Uterus (tissue), 4 donors: ENCODE measurements around the gene NDFIP2. TPM values are rescaled to one million over a fixed set of nuclear protein-coding genes. Genes with fewer than 3 reads are reported as not detected.

Experiments
- DNase-seq, 2 donors: peaks; one replicate each; pipeline ENCODE4 v3.0.0-alpha.2; 2019 to 2020
- H3K27ac ChIP-seq, 2 donors: fragments of 200-600 bp; sonication (generic); 1 replicate in 1 of 2; 2 replicates in 1 of 2; pipeline ENCODE4 v1.5.1; 2016 to 2018
- H3K27me3 ChIP-seq, 2 donors: fragments of 200-600 bp; sonication (generic); one replicate each; pipeline ENCODE4 v1.5.1; 2018 to 2019; ENCODE audit warnings: control low read depth in 1 of 2
- H3K36me3 ChIP-seq, 2 donors: fragments of 200-600 bp; sonication (generic); one replicate each; pipeline ENCODE4 v1.5.1; 2019; ENCODE audit warnings: control low read depth in 1 of 2
- H3K4me1 ChIP-seq, 2 donors: fragments of 200-600 bp; sonication (generic); one replicate each; pipeline ENCODE4 v1.5.1; 2018 to 2019; ENCODE audit warnings: control low read depth in 1 of 2
- H3K4me3 ChIP-seq, 2 donors: fragments of 200-600 bp; sonication (generic); 1 replicate in 1 of 2; 2 replicates in 1 of 2; pipeline ENCODE4 v1.5.1; 2018 to 2019; ENCODE audit warnings: mild to moderate bottlenecking in 1 of 2
- H3K9me3 ChIP-seq, 2 donors: fragments of 200-600 bp; sonication (generic); one replicate each; pipeline ENCODE4 v1.5.1; 2019; ENCODE audit warnings: control low read depth in 1 of 2
- POLR2A ChIP-seq, 2 donors: fragments of 450-650 bp; IDR thresholded peaks; one replicate each; pipeline ENCODE4 v1.6.1; 2016; ENCODE audit warnings: antibody characterized with exemption in 2 of 2, mild to moderate bottlenecking in 1 of 2, moderate library complexity in 1 of 2
- intact Hi-C: fragments of 100-400 bp; cut with DNase I; formaldehyde crosslinking; loops from one replicate; pipeline ENCODE4 v1.15.1; 2023; ENCODE audit warnings: low total_unique reads
- total RNA-seq, 4 donors: library from RNA; depleted of rRNA in 3 of 4; stranded (reverse); fragments of >200 nt in 3 of 4; gene quantifications; one replicate each; pipeline versions ENCODE4 v1.1.0 to v1.2.4, GENCODE V29; 2014 to 2023
- TF ChIP-seq, protein P1 (sequence below), 4 experiments: fragments of 200-600 bp in 2 of 4; fragments of 450-650 bp in 2 of 4; sonication (generic) in 2 of 4; IDR thresholded peaks; one replicate each; pipeline ENCODE4 v1.5.1; 2016 to 2019; ENCODE audit warnings: antibody characterized with exemption in 4 of 4, mild to moderate bottlenecking in 2 of 4, moderate library complexity in 1 of 4
- donor health status: DM: yes; HTN: yes; CAD: no.

The NDFIP2 gene
- total RNA-seq, 4 donors from 2014 or later: 5.1 to 35.4 (median 13.9) TPM

DNA sequence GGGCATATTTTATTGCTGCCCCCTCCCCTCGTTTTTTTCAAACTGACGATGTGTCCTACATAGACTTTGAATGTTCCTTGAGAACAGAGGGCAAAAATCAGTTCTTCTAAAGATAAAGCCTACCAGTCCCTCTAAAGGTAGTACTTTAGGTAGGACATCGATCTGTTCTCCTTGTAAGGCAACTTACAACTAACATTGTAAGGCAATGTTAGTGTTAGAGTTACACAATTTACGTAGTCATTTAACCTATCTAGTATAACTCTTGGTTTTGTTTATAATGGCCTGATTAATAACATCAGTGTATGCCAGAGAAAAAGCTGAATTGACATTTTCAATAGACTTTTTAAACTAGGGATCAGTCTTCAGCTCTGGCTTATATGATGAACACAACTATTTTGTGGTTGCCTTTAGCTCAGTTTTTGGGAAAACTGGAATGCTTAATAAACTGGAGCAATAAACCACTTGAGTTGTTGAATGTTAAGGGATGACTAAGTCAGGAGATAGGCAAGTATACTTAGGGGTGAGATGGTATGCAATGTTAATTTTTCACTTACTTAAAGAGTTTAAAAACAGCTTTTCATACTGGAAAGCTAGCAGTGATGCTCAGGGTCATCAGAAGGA is 2.2 kb downstream of the NDFIP2 start:
- Histone ChIP-seq H3K36me3 (no peaks in the 10 kb centered on the region), H3K27me3 (no peaks in the 10 kb centered on the region), H3K27ac (no peak overlapping the region), H3K4me3 (no peak overlapping the region), H3K9me3 (no peaks in the 10 kb centered on the region), H3K4me1 (no peaks in the 10 kb centered on the region)
- intact Hi-C loops: no loop called here
- TF ChIP-seq, protein P1, sequence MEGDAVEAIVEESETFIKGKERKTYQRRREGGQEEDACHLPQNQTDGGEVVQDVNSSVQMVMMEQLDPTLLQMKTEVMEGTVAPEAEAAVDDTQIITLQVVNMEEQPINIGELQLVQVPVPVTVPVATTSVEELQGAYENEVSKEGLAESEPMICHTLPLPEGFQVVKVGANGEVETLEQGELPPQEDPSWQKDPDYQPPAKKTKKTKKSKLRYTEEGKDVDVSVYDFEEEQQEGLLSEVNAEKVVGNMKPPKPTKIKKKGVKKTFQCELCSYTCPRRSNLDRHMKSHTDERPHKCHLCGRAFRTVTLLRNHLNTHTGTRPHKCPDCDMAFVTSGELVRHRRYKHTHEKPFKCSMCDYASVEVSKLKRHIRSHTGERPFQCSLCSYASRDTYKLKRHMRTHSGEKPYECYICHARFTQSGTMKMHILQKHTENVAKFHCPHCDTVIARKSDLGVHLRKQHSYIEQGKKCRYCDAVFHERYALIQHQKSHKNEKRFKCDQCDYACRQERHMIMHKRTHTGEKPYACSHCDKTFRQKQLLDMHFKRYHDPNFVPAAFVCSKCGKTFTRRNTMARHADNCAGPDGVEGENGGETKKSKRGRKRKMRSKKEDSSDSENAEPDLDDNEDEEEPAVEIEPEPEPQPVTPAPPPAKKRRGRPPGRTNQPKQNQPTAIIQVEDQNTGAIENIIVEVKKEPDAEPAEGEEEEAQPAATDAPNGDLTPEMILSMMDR (IDR thresholded peaks at IDR 0.05): no peak
- no peak for TF ChIP-seq POLR2A (IDR thresholded peaks at IDR 0.05)
- DNase-seq: no peak

DNA sequence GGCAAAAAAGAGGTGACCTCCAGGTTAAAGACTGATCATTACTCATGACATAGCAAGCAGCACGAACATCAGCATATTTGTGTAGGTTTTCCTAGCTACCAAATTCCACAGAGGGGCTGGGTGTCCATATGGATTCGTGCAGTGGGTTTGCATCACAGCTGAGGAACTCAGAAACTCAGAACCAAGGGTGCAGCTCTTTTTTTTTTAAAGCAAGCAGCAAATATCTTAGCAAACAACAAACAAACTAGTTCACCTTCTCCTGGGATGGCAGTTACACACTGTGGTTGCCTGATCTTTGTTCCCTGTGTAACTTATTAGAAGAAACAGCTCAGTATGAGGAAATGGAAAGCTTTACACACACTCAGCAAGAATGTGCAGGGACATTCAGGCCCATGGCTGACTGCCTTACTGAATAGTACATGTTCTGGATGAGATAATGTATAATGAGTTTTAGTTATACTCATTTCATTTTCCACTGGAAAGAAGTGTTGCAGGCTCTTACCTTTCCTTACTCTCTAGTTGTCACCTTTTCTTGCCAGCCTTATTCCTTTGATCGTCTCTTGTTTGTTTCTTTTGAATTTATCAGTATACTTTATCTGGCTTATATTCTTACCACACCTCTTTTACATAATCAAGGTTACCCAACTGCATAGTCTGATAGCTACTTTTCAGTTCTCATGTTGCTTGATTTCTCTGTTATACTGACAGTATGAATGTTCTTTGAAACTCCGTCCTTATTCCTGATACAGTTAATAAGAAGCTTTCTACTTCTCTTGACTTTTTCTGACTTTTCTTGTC is 4.3 kb downstream of the NDFIP2 start:
- TF ChIP-seq, protein P1 (IDR thresholded peaks at IDR 0.05): no peak
- no peak for TF ChIP-seq POLR2A (IDR thresholded peaks at IDR 0.05)
- Histone ChIP-seq H3K36me3 (no peaks in the 10 kb centered on the region), H3K27me3 (no peaks in the 10 kb centered on the region), H3K27ac (no peak overlapping the region), H3K4me1 (no peaks in the 10 kb centered on the region), H3K9me3 (no peaks in the 10 kb centered on the region), H3K4me3 (no peak overlapping the region)
- no peak for DNase-seq
- intact Hi-C loops: no loop called here

DNA sequence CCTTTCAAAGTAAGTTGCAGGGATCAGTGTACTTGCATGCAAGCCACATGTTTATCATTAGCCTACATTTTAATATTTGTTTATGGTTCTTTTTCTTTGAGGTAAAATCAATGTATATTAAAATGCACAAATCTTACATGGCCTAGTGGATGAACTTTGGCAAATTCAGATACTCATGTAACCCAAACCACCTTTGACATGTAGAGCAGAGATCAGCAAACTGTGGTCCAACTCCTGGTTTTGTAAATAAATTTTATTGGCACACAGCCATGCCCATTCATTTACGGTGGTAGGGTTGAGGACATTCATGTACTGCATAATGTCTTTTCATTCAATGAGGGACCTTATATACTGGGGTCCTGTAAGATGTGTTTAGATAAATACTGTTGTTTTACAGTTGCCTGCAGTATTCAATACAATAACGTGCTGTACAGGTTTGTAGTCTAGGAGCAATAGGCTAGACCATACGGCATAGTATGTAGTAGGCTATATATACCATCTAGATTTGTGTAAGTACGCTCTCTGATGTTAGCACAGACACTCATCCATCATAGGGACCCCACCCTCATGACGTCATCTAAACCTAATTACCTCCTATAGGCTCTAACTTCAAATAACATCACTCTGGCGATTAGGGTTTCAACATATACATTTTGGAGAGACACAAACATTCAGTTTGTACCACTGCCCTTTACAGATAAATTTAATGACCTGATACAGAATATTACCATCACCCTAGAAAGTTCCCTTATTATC is 5.7 kb downstream of the NDFIP2 start:
- Histone ChIP-seq H3K36me3 (no peaks in the 10 kb centered on the region), H3K9me3 (no peaks in the 10 kb centered on the region), H3K27ac (no peak overlapping the region), H3K27me3 (no peaks in the 10 kb centered on the region), H3K4me1 (no peaks in the 10 kb centered on the region), H3K4me3 (no peak overlapping the region)
- intact Hi-C loops: no loop called here
- no peak for DNase-seq
- TF ChIP-seq, protein P1 (IDR thresholded peaks at IDR 0.05): no peak
- no peak for TF ChIP-seq POLR2A (IDR thresholded peaks at IDR 0.05)

DNA sequence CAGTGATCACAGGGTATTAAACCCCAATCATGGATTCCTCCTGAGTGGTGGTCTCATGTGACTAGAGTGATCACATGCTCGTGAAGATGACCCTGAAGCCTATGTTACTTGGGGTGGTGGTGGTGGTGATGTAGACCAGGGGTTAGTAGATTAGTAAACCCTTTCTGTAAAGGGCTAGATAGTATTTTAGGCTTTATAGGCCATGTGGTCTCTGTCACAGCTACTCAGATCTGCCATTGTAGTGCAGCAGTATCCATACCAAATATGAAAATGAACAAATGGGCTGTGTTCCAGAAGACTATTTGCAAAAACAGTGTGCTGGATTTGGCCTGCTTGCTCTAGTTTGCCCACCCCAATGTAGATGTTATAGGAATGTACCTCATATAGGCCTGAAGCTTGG is 9.4 kb downstream of the NDFIP2 start:
- H3K27me3 ChIP-seq: no peaks in the 10 kb centered on the region
- TF ChIP-seq, protein P1 (IDR thresholded peaks at IDR 0.05): no peak
- TF ChIP-seq POLR2A (IDR thresholded peaks at IDR 0.05): no peak
- intact Hi-C loops: no loop called here
- H3K4me3 ChIP-seq: no peak overlapping the region
- H3K27ac ChIP-seq: no peak overlapping the region
- H3K36me3 ChIP-seq: no peaks in the 10 kb centered on the region
- DNase-seq: no peak
- H3K4me1 ChIP-seq: no peaks in the 10 kb centered on the region
- H3K9me3 ChIP-seq: no peaks in the 10 kb centered on the region

DNA sequence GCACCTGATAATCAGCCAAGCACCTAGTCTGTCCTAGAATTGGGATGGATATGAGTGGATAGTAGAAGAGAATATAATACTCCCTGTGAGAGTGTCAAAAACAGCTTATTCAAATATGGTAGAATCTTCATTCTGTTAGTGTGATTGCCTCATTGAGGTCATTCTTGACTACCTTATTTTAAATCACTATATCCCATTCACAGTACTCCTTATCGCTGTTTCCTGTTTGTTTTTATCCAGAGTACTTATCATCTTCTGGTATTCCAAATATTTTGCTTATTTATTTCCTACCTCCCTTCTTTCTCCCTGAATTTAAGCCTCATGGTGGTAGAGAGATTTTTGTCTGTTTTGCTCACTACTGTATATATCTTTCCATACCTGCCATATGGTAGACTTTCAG is 9.9 kb downstream of the NDFIP2 start:
- no peaks in the 10 kb centered on the region for H3K4me1 ChIP-seq
- no peaks in the 10 kb centered on the region for H3K9me3 ChIP-seq
- no peak for TF ChIP-seq POLR2A (IDR thresholded peaks at IDR 0.05)
- TF ChIP-seq, protein P1 (IDR thresholded peaks at IDR 0.05): no peak
- intact Hi-C loops: no loop called here
- DNase-seq: no peak
- H3K36me3 ChIP-seq: no peaks in the 10 kb centered on the region
- no peaks in the 10 kb centered on the region for H3K27me3 ChIP-seq
- no peak overlapping the region for H3K27ac ChIP-seq
- no peak overlapping the region for H3K4me3 ChIP-seq
